ENCODE data around the gene DDX51.

DNA sequence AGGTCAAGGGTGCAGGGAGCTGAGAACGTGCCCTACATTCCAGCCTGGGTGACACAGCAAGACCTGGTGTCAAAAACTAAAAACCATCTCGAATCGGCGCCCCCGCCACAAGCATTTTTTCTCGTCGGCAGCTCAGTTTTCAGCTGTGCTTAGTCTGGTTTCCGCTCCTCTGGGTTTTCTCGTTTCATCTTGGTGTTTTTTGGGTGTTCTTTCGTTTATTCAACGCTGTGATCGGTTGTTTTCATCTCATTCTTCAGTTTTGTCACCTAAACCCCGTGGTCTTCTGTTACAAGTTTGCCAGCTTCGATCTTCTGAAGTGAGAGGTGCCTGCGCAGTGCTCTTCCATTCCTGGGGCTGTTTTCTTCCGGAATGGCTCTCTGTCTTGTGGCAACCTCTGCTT lies 41.6 kb upstream of the DDX51 start:
- TF ChIP-seq ZFX (IDR thresholded peaks at IDR 0.05) = no peak
- no peak for TF ChIP-seq CTCF (conservative IDR thresholded peaks at IDR 0.05)
